Posterior vena cava (tissue), 2 donors: Measurements from ENCODE around the gene SNX5. TPM values are rescaled to one million over a fixed set of nuclear protein-coding genes. Genes with fewer than 3 reads are reported as not detected.

ENCODE experiments used
- DNase-seq: peaks from one replicate; pipeline ENCODE4 v3.0.0-alpha.2; 2020; ENCODE audit warnings: low spot score
- intact Hi-C, 2 donors: fragments of 100-400 bp; cut with DNase I; formaldehyde crosslinking; loops; one replicate each; pipeline versions ENCODE4 v1.14.1 to v1.14.2; 2022 to 2023
- total RNA-seq, 2 donors: library from RNA; stranded (reverse); fragmentation: NEBNext Ultra II Directional; extraction: Animal tissue kit (Norgen Biotek cat#: 25700); gene quantifications; one replicate each; pipeline ENCODE4 v1.2.1, GENCODE V29; 2021
- donor health status: DM: yes; HTN: yes; CAD: no.
- donor health status: DM: yes; HTN: yes; CAD: no.

The SNX5 gene
- total RNA-seq, 2 donors from 2014 or later, result 44.4 to 44.7 TPM

DNA sequence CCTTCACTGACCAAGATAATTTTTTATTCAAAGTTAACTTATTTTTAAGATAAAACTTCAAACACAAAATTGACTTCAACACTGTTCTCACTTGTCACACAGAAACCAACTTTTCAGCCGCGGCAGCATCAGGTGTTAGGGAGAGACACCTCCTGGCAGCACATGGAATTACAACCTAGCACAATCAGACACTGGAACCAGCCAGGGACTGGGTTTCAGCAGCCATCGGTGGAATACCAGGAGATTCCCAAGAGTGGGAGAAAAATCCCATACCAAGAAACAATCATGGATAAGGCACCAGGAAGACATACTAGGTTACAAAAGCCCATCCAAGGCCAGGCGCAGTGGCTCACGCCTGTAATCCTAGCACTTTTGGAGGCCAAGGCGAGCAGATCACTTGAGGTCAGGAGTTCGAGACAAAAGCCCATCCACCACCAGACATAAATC is 70.0 kb downstream of the SNX5 start:
- DNase-seq, result peak; percentile 82
- intact Hi-C loops, result loop anchor here in 1 of 2 donors (5.0 kb wide), 1 partner anchor 216 kb away; the partner anchor contains the start of gene RRBP1

DNA sequence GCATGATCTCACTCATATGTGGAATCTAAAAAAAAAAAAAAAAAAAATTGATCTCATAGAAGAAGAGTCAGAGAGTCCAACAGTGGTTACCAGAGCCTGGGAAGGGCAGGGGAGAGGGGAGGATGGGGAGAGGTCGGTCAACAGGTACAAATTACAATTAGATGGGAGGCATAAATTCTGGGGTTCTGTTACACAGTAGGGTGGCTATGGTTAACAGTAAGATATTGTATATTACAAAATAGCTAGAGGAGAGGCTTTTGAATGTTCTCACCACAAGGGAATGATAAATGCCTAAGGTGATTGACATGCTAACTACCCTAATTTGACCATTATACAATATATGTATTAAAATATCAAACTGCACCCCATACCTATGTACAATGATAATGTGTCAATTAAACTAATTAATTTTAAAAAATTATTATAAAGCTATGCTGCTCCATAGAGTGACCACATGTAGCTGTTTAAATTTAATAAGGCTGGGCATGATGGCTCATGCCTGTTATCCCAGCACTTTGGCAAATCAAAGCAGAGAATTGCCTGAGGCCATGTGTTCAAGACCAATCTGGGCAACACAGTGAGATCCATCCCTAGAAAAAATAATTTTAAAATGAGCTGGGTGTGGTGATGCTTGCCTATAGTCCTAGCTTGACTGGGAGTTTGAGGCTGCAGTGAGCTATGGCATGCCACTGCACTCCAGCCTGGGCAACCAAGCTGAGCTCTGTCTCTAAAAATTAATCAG is 70.9 kb downstream of the SNX5 start:
- intact Hi-C loops, result loop anchor here in 1 of 2 donors (5.0 kb wide), 1 partner anchor 215 kb away; the partner anchor contains the start of gene RRBP1
- DNase-seq, result peak; percentile 9

GRCh38 chr20:17896771-17897369 is 71.7 kb downstream of the SNX5 start:
- no peak for DNase-seq
- intact Hi-C loops, result loop anchor here in 1 of 2 donors (5.0 kb wide), 1 partner anchor 215 kb away; the partner anchor contains the start of gene RRBP1

DNA sequence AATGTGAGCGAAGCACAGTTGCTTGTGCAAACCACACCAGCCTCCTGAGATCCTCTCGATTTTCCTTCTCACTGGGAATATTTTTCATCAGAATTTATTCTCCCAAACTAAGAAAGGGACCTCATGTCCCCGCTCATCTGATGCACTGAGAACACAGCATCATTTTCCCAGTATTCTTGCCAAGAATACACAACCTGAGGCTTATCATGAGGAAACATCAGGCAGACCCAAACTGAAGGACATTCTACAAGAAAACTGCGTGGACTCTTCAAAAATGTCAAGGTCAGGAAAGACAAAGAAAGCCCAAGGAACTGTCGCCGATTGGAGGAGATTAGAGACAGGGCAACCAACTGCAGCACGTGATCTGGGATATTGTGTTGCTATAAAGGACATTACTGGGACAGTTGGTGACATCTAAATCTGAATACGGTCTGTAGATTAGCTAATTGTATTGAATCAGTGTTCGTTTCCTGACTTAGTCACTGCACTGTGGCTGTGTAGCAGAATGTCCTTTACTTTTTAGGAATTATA is 72.3 kb downstream of the SNX5 start:
- intact Hi-C loops, result loop anchor here in 1 of 2 donors (5.0 kb wide), 1 partner anchor 214 kb away; the partner anchor contains the start of gene RRBP1
- DNase-seq, result no peak

DNA sequence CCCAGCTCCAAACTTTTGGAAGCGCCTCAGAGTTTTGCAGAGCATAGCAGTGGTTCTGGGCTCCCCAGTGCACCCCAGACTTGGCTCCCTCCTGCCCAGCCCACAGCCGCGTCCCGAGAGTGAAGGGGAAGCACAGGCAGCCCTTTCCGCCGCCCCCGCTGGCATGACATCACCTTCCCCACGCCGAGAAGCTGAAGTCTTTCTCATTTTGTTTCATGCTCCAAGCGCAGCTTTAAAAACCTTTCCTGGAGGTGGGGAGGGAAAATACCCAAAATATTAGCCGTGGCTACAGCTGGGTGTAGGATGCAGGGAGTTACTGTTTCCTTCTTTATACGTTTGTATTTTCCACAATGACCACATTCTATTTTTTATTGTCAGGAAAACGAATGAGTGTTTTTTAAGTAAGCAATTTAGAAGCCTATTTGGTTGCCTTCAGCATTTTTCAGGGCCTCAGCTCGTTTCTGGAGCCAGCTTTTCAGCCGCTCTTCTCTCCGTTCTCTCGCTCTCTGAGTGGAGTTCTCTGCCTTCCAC is 72.9 kb downstream of the SNX5 start:
- intact Hi-C loops, result loop anchor here in 1 of 2 donors (5.0 kb wide), 1 partner anchor 213 kb away; the partner anchor contains the start of gene RRBP1
- DNase-seq, result peak; percentile 92

DNA sequence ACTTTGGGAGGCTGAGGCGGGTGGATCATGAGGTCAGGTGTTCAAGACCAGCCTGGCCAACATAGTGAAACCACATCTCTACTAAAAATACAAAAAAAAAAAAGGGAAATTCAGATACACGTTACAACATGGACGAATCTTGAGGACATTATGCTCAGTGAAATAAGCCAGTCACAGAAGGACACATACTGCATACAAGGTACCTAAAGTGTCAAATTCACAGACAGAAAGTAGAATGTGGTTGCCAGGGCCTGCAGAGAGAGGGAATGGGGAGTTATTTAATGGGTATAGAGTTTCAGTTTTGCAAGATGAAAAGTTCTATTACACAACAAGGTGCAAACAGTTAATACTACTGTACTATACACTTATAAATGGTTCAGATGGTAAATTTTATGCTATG is 75.1 kb downstream of the SNX5 start:
- intact Hi-C loops, result no loop called here
- DNase-seq, result no peak

- DNase-seq, result no peak
- intact Hi-C loops, result no loop called here
Measured at GRCh38 chr20:17892189-17892938, 76.2 kb downstream of the SNX5 start.

Other genes starting within 250 kb of the SNX5 start
- gene MGME1, start 224 bp upstream of the SNX5 start, total RNA-seq, result 1 to 10 TPM; 7.5 to 9.0 TPM
- gene OVOL2, start 89.1 kb upstream of the SNX5 start, total RNA-seq, result not detected
- gene KAT14, start 169.1 kb upstream of the SNX5 start, total RNA-seq, result 1 to 10 TPM; 7.9 to 8.7 TPM
- 1 to 10 TPM; 9.6 to 9.9 TPM for gene PET117, start 169.1 kb upstream of the SNX5 start, total RNA-seq